Left forelimb (tissue), 1 donor: ENCODE measurements around the gene BTAF1.

Experiments used
- DNase-seq: peaks from one replicate; pipeline ENCODE4 v3.0.0-alpha.2; 2018; ENCODE audit warnings: low spot score

The BTAF1 gene

GRCh38 chr10:91908337-91909116 lies 15.0 kb upstream of the BTAF1 start:
- DNase-seq, result peak; percentile 88

- DNase-seq, result no peak
Measured at GRCh38 chr10:91909117-91909677, 14.4 kb upstream of the BTAF1 start, which contains the start of gene FGFBP3. Gene FGFBP3, minus strand, starts transcription at chr10:91909486. Its CDS starts 517 bp downstream, at chr10:91908969.

GRCh38 chr10:91910467-91910866 lies 13.1 kb upstream of the BTAF1 start:
- no peak for DNase-seq

GRCh38 chr10:91919651-91920050 lies 3.9 kb upstream of the BTAF1 start:
- DNase-seq, result no peak

GRCh38 chr10:91924212-91925021 lies 847 bp downstream of the BTAF1 start:
- DNase-seq, result no peak

GRCh38 chr10:91925022-91925320 lies 1.4 kb downstream of the BTAF1 start:
- DNase-seq, result no peak

- no peak for DNase-seq
Measured at GRCh38 chr10:91930939-91931338, 7.4 kb downstream of the BTAF1 start.

GRCh38 chr10:91931526-91932190 lies 8.1 kb downstream of the BTAF1 start:
- no peak for DNase-seq

GRCh38 chr10:91932737-91933136 lies 9.2 kb downstream of the BTAF1 start:
- DNase-seq, result no peak

- no peak for DNase-seq
Measured at GRCh38 chr10:91935886-91936285, 12.3 kb downstream of the BTAF1 start.

GRCh38 chr10:91939653-91940052 lies 16.1 kb downstream of the BTAF1 start:
- DNase-seq, result no peak

GRCh38 chr10:91941426-91941825 lies 17.9 kb downstream of the BTAF1 start:
- no peak for DNase-seq

GRCh38 chr10:91944880-91945630 lies 21.5 kb downstream of the BTAF1 start:
- DNase-seq, result no peak

- no peak for DNase-seq
Measured at GRCh38 chr10:91953600-91954160, 30.1 kb downstream of the BTAF1 start.

GRCh38 chr10:91955114-91955513 lies 31.5 kb downstream of the BTAF1 start:
- DNase-seq, result no peak

- no peak for DNase-seq
Measured at GRCh38 chr10:91957091-91957490, 33.5 kb downstream of the BTAF1 start.

GRCh38 chr10:91969297-91969696 lies 45.7 kb downstream of the BTAF1 start:
- no peak for DNase-seq

- DNase-seq, result no peak
Measured at GRCh38 chr10:91974960-91975359, 51.4 kb downstream of the BTAF1 start.

GRCh38 chr10:91975438-91975837 lies 51.9 kb downstream of the BTAF1 start:
- DNase-seq, result no peak

GRCh38 chr10:91976317-91977051 lies 52.9 kb downstream of the BTAF1 start:
- DNase-seq, result no peak

GRCh38 chr10:91977491-91977890 lies 53.9 kb downstream of the BTAF1 start:
- no peak for DNase-seq
